ENCODE results near the gene RNF26.

The RNF26 gene

GRCh38 chr11:119355091-119355843 lies 20.9 kb downstream of the RNF26 start:
- DNase-seq = no peak

- peak; percentile 53 to 71 for DNase-seq
Measured at GRCh38 chr11:119356349-119357031, 22.2 kb downstream of the RNF26 start.

- DNase-seq = no peak
Measured at GRCh38 chr11:119357074-119357473, 22.7 kb downstream of the RNF26 start.

GRCh38 chr11:119359365-119360214 lies 25.3 kb downstream of the RNF26 start:
- DNase-seq = peak; percentile 71 to 80

GRCh38 chr11:119361056-119361787 lies 26.9 kb downstream of the RNF26 start:
- DNase-seq = peak; percentile 84 to 95

- peak in 1 of 2 donors; percentile 55 for DNase-seq
Measured at GRCh38 chr11:119361941-119362725, 27.8 kb downstream of the RNF26 start.

- no peak for DNase-seq
Measured at GRCh38 chr11:119362741-119363080, 28.4 kb downstream of the RNF26 start.

- no peak for DNase-seq
Measured at GRCh38 chr11:119363081-119363850, 28.9 kb downstream of the RNF26 start.

GRCh38 chr11:119363851-119364590 lies 29.7 kb downstream of the RNF26 start:
- DNase-seq = peak; percentile 68 to 83

- peak; percentile 54 to 78 for DNase-seq
Measured at GRCh38 chr11:119365071-119365591, 30.8 kb downstream of the RNF26 start.

GRCh38 chr11:119366690-119367620 lies 32.6 kb downstream of the RNF26 start:
- DNase-seq = peak in 1 of 2 donors; percentile 49

- DNase-seq = peak; percentile 70 to 87
Measured at GRCh38 chr11:119367661-119368120, 33.4 kb downstream of the RNF26 start.

GRCh38 chr11:119368121-119369034 lies 34.1 kb downstream of the RNF26 start:
- DNase-seq = no peak

GRCh38 chr11:119369132-119369925 lies 35.0 kb downstream of the RNF26 start:
- DNase-seq = no peak

- DNase-seq = no peak
Measured at GRCh38 chr11:119370486-119371046, 36.2 kb downstream of the RNF26 start.

GRCh38 chr11:119371067-119371601 lies 36.8 kb downstream of the RNF26 start:
- no peak for DNase-seq
